VCaP (cell line): ENCODE measurements around the gene FNDC3B.

ENCODE experiments used
- H3K27ac ChIP-seq: fragments of 450-650 bp; 2 replicates; pipeline ENCODE4 v1.5.1; 2017
- CTCF ChIP-seq: fragments of 450-650 bp; conservative IDR thresholded peaks from 2 replicates; pipeline ENCODE4 v1.5.1; 2017; ENCODE audit warnings: mild to moderate bottlenecking, moderate library complexity

Gene FNDC3B

GRCh38 chr3:172130717-172131050 is 91.3 kb downstream of the FNDC3B start:
- TF ChIP-seq CTCF, result no peak
- no peak overlapping the region for H3K27ac ChIP-seq

- TF ChIP-seq CTCF, result no peak
- no peak overlapping the region for H3K27ac ChIP-seq
These were observed 92.4 kb downstream of the FNDC3B start for GRCh38 chr3:172131746-172132145.

- no peak overlapping the region for H3K27ac ChIP-seq
- no peak for TF ChIP-seq CTCF
These were observed 92.8 kb downstream of the FNDC3B start for GRCh38 chr3:172132159-172132586.

- no peak overlapping the region for H3K27ac ChIP-seq
- no peak for TF ChIP-seq CTCF
These were observed 93.4 kb downstream of the FNDC3B start for GRCh38 chr3:172132721-172133311.

GRCh38 chr3:172133838-172134237 is 94.5 kb downstream of the FNDC3B start:
- no peak overlapping the region for H3K27ac ChIP-seq
- TF ChIP-seq CTCF, result no peak

- no peak for TF ChIP-seq CTCF
- no peak overlapping the region for H3K27ac ChIP-seq
These were observed 95.0 kb downstream of the FNDC3B start for GRCh38 chr3:172134352-172134751.

- no peak for TF ChIP-seq CTCF
- H3K27ac ChIP-seq, result no peak overlapping the region
These were observed 95.8 kb downstream of the FNDC3B start for GRCh38 chr3:172135185-172135584.
